Right ventricle myocardium inferior (tissue), 1 donor: ENCODE data around the gene S1PR4. TPM values are rescaled to one million over a fixed set of nuclear protein-coding genes. Genes with fewer than 3 reads are reported as not detected.

Source experiments
- ATAC-seq: fragments of 200-7000 bp; cut with Tn5 transposase; one replicate; pipeline ENCODE4 v1.9.1; 2020; ENCODE audit warnings: mild to moderate bottlenecking, moderate library complexity
- DNase-seq: peaks from one replicate; pipeline ENCODE4 v3.0.0; 2021; ENCODE audit errors: missing footprints
- intact Hi-C: fragments of 100-400 bp; cut with DNase I; formaldehyde crosslinking; loops from one replicate; pipeline ENCODE4 v1.11.0; 2022
- long read RNA-seq: library from polyadenylated mRNA; unstranded; transcript quantifications from one replicate; pipeline ENCODE4 v2.0.0, GENCODE V29; 2021
- total RNA-seq: library from RNA; stranded (reverse); fragmentation: NEBNext Ultra II Directional; extraction: Animal tissue kit (Norgen Biotek cat#: 25700); gene quantifications from one replicate; pipeline ENCODE4 v1.2.1, GENCODE V29; 2021
- donor health status: DM: no; HTN: yes; CAD: no; lungs with severe emphysema.

S1PR4 gene, protein sequence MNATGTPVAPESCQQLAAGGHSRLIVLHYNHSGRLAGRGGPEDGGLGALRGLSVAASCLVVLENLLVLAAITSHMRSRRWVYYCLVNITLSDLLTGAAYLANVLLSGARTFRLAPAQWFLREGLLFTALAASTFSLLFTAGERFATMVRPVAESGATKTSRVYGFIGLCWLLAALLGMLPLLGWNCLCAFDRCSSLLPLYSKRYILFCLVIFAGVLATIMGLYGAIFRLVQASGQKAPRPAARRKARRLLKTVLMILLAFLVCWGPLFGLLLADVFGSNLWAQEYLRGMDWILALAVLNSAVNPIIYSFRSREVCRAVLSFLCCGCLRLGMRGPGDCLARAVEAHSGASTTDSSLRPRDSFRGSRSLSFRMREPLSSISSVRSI
- 1.2 TPM for total RNA-seq
- long read RNA-seq, partial matches to known transcripts, result 0 of 1 reads
- long read RNA-seq, other reads (novel, unspliced or antisense), result 0 of 1 reads

DNA sequence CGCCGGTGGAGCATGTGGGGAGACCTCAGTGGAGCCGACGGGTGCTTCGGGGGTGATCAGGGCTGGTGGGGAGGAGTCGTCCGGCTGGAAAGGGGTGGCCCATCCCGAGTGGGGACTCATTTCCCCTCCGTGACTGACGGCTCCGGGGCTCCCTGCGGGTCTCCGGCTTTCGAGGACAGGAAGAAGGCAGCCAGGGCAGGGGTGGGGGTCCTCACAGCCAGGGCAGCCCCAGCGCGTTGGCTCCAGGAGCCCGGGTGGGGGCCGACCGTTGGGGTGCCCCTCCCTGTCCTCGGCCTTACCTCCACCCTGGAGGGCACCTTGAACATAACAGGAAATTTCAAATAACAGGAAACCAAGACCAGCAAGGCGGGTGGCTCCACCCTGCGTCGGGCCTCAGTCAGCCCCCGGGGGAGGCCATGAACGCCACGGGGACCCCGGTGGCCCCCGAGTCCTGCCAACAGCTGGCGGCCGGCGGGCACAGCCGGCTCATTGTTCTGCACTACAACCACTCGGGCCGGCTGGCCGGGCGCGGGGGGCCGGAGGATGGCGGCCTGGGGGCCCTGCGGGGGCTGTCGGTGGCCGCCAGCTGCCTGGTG is at the start of gene S1PR4:
TSS of gene S1PR4 (plus strand) at position 393 of the 596 bp plus-strand sequence. CDS start at position 417, 24 bp downstream.
- DNase-seq (no peak), ATAC-seq (peak; percentile 40)
- intact Hi-C loops, result no loop called here

DNA sequence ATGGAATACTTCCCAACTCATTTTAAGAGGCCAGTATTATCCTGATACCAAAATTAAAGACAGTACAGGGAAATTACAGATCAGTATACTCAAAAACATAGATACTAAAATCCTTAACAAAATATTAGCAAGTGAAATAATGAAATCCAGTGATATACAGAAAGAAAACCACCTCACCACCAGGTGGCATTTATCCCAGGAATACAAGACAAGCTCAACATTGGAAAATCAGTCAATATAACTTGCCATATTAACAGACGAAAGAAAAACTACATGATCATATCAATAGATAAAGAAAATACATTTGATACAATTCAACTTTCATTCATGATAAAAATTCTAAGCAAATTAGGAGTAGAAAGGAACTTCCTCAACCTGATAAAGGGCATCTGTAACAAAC is 49.5 kb upstream of the S1PR4 start:
- no peak for DNase-seq
- no peak for ATAC-seq
- intact Hi-C loops, result loop anchor here (5.0 kb wide), 1 partner anchor 33 kb away; no protein-coding TSS in a partner anchor

DNA sequence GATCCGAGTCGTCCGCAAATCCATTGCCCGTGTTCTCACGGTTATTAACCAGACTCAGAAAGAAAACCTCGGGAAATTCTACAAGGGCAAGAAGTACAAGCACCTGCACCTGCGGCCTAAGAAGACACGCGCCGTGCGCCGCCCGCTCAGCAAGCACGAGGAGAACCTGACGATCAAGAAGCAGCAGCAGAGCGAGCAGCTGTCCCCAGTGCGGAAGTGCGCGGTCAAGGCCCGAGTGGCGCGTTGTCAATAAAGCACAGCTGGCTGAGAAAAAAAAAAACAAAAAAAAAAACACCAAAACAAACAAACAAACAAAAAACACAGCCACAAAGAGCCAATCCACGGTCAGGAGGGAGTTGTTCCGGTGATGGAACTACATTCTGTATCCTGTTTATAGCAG is 47.4 kb upstream of the S1PR4 start:
- peak; percentile 47 for DNase-seq

DNA sequence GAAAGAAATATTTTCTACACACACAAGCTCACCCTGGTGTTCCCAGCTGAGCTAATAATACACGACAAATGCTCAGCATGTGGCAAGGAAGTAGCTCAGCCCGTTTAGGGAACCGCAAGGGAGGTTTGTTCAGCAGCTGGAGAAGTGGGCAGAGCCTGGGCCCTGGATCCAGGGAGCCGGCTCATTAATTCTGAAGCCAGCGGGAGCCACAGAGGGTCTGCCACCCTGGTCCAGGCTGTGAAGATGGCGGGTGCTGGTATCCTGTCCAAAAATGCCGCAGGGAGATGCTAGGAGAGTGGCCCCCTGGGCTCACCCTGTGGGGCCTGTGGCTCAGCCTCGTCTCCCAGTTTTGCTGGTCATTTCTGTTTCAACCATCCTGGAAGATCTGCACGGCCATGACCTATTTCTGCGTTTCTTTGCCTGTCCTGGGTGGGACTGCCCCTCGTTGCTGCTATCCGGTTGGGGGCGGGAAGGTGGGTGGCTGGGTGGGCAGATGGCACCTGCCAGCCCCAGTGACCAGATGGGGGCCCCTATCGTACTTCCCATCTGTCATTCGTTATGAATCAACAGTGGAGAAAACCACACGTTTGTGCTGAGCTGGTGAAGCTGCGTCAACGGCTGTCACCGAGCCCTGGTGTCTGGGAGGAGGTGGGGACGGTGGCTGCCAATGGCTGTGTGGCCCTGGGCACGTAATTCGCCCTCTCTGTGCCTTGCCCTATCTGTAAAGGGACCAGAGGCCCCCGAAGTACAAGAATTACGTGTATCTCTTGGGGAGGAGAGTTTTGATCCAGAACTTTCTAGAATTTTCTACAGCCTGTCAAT is 45.4 kb upstream of the S1PR4 start:
- DNase-seq (peak; percentile 79), ATAC-seq (peak; percentile 56)
- intact Hi-C loops, result no loop called here

More for the DNA sequence above, 47.4 kb upstream of the S1PR4 start:
- ATAC-seq, result no peak
- intact Hi-C loops, result no loop called here

DNA sequence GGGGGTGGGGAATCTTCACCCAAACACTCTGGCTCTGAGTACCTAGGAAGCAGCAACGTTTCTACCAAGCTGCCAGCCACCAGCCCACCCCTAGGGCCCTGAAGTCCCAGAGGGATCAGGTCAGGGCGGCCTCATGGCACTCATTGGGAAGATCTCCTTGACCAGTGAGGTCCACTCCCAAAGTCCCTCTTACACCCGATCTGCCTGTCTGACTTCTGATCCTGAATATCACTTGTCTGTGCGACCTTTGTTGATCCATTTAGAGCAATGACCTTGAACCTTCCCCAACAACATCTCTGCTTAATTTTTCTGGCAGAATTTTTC is 44.8 kb upstream of the S1PR4 start:
- DNase-seq (no peak), ATAC-seq (no peak)
- intact Hi-C loops, result no loop called here

DNA sequence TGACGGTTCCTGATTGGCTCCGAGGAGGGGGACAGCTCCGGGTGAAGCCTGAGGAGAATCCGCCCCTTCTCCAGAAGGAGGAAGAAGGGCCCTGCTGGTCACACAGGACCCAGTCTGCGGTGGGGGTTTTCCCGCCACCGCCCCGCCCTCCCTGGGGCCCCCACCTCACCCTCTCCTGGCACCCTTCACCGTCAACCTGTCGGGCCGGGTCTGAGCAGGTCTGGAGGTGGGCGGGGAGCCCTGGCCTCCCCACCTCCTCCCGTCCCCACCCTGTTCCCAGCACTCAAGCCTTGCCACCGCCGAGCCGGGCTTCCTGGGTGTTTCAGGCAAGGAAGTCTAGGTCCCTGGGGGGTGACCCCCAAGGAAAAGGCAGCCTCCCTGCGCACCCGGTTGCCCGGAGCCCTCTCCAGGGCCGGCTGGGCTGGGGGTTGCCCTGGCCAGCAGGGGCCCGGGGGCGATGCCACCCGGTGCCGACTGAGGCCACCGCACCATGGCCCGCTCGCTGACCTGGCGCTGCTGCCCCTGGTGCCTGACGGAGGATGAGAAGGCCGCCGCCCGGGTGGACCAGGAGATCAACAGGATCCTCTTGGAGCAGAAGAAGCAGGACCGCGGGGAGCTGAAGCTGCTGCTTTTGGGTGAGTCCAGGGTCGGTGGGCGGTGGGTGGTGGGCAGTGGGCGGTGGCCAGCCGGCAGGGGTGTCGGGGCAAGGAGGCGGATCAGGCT is 42.4 kb upstream of the S1PR4 start, which contains the start of gene GNA15:
TSS of gene GNA15 (plus strand) at position 73 of the 723 bp plus-strand sequence. CDS start at position 491, 418 bp downstream.
- no peak for ATAC-seq
- intact Hi-C loops, result no loop called here
- DNase-seq, result no peak

DNA sequence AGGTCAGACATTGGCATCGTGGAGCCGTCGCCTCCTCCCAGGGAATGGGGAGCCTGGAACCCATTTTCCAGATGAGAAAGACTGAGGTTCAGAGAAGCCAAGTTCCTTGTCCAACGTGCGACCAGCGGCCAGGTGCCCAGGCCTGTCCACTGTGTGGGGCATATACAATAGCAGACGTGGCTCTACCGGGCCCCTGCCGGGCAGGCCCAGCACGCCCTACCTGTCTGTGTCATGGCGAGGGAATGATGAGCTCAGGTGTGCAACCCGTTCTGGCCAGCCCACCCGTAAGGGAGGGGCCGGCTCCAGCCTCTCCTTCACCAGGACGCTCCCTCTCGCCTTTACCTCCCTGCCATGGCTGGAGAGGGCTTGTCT is 41.9 kb upstream of the S1PR4 start:
- intact Hi-C loops, result no loop called here
- DNase-seq (no peak), ATAC-seq (peak; percentile 23)

DNA sequence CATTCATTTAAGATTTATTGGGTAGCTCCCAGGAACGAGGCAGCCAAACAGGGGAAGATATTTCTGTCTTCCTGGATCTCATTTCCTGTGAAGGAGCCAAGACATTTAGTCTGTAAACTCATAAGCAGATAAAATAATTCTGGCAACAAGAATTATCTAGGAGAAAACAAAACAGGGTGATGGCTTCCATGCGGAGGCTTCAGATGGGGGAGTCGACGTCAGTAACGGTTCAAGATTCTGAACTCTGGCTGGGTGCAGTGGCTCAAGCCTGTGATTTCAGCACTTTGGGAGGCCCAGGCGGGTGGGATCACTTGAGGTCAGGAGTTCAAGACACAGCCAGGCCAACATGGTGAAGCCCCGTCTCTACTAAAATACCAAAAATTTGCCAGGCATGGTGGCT is 41.5 kb upstream of the S1PR4 start:
- intact Hi-C loops, result no loop called here
- peak; percentile 9 for ATAC-seq
- peak; percentile 70 for DNase-seq

DNA sequence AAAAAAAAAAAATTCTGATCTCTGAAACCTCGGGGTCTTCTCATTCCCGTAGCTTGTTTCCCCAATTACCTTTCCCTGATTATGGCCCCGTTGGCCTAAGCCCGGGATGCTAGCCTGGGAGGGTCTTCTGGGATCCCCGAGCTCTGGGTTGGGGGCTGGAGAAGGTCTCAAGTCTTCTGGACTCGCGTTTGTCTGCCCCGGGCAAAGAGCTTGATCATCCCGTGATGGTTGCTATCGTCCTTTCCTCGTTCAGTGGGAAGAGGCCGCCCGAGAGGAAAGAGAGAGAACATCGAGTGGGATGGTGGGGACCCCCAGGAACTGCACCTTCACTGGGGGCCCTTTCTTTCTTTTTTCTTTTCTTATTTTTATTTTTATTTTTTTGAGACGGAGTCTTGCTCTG is 40.3 kb upstream of the S1PR4 start:
- no peak for ATAC-seq
- no peak for DNase-seq
- intact Hi-C loops, result no loop called here

DNA sequence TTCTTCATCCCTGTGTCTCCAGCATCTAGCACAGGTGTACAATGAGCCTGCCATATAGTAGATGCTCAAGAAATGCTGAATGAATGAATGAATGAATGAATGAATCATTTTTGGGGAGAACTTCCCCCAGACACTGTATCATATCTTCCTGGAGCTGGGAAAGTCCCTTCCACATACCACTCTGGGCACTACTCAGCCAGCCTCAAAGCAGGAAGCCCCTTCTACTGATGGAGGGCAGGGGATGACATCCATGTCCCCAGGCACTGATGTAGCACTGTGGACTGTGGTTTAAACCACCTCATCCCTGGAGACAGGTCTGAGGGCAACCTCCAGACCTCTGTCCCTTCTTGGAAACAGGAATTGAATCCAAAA is 37.9 kb upstream of the S1PR4 start:
- DNase-seq (no peak), ATAC-seq (no peak)
- intact Hi-C loops, result no loop called here

DNA sequence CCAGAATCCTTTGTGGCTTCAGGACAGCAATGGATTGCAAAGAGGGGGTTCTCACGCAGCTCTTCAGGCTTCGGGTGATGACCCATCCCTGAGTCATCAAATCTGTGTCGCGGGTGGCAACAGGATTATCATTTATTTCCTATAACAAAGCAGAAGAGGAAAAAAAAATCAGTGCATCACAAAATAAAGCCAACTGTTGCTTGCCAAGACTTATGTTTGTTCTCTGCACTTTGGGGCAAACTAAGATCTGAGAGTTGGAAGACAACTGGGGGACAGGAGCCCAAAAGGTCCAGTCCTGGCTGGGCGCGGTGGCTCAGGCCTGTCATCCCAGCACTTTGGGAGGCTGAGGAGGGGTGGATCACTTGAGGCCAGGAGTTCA is 36.3 kb upstream of the S1PR4 start:
- intact Hi-C loops, result no loop called here
- no peak for DNase-seq
- peak; percentile 29 for ATAC-seq

DNA sequence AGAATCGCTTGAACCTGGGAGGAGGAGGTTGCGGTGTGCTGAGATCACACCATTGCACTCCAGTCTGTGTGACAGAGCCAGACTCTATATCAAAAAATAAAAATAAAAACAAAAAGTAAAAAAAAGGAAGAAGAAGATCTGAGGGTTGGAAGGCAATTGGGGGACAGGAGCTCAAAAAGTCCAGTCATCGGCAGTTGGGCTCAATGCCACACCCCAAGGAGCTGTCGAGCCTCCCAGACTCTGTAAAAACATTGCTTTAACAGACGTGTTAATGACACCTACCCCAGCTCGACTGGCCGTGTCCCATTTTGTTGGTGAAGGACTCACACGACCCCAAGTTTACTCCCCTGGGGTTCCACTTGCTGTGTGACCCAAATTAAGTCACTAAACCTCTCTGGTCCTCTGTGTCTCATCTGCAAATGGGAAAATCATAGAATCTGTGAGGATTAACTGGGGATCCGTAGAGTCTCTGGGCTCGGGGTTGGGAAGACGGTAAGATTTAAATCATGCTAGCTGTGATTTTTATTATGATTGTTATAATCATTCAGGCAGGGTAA is 35.7 kb upstream of the S1PR4 start:
- ATAC-seq (no peak), DNase-seq (no peak)
- intact Hi-C loops, result no loop called here

DNA sequence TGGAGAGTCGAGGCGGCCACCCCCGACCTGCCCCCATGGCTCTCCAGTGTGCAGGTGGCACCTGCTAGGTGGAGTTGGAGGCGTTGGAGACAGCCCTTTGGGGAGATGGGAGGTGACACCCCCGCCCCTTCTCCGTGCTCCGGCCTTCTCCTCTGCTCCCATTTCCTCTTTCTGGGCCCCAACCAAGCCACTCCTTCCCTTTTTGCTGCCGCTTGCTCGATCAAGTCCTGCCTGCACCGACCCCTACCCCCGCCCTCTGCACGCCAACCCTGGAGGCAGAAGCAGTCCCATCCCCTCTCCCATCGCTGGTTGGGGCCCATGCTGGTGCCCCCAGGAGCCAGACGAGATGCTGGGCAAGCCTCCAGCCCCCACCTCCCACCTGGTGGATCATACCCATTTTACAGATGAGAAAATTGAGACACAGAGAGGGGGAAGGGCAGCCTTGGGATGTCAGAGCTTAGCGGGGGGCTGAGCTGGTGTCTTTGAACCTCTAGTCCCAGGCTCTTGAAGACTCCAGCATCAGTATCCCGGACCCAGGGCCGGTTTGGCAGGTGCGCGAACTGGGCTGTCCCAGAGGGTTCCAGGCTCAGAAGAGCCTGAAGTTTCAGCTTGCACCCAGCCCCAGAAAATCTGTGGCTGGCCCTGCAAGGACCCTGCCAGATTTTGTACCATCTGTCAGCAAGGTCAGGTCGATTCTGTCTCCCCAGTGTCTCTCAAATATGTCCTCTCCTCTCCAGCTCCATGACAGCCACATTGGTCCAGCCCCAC is 32.5 kb upstream of the S1PR4 start:
- intact Hi-C loops, result no loop called here
- peak; percentile 78 for DNase-seq
- peak; percentile 57 for ATAC-seq

DNA sequence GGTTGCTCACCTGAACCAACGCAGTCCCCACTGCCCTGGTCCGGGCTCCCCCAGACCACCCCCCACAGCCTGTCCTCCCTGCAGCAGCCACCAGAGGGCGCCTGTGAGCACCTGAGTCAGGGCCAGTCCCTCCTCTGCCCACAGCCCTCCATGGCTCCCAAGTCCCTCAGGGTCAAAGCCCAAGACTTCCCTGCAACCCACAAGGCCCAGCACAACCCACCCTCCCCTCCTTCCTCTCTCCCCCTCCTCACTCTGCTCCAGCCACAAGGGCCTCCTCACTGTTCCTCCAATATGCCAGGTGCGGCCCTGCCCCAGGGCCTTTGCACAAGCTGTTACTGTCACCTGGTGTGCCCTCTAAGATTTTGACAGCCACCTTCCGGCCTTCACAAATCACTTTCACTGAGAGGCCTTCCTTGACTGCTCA is 31.9 kb upstream of the S1PR4 start:
- intact Hi-C loops, result no loop called here
- no peak for ATAC-seq
- peak; percentile 81 for DNase-seq

DNA sequence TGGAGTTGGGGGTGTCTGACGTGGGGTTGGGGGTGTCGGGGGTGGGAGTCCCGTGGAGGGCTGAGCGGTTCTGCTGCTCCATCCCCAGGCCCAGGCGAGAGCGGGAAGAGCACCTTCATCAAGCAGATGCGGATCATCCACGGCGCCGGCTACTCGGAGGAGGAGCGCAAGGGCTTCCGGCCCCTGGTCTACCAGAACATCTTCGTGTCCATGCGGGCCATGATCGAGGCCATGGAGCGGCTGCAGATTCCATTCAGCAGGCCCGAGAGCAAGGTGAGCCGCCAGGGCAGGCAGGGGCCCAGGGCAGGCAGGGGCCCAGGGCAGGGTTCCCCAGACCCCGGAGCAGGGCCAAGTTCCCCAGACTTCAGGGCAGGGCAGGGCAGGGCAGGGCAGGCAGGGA is 30.1 kb upstream of the S1PR4 start:
- intact Hi-C loops, result no loop called here
- DNase-seq (peak; percentile 59), ATAC-seq (no peak)

DNA sequence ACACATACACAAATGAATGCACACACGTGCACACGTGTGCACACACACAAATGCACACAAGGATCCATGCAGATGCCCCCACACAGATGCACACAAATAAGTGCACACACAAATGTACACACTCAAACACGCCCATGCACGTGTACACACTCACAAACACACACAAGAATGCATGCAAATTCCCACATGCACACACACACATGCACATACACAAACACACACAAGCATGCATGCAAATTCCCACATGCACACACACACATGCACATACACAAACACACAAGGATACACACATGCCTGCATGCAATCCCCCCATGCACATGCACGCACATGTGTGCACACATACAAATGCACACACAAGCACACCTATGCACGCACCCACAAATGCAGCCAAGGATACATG is 29.5 kb upstream of the S1PR4 start:
- intact Hi-C loops, result no loop called here
- ATAC-seq (no peak), DNase-seq (no peak)

DNA sequence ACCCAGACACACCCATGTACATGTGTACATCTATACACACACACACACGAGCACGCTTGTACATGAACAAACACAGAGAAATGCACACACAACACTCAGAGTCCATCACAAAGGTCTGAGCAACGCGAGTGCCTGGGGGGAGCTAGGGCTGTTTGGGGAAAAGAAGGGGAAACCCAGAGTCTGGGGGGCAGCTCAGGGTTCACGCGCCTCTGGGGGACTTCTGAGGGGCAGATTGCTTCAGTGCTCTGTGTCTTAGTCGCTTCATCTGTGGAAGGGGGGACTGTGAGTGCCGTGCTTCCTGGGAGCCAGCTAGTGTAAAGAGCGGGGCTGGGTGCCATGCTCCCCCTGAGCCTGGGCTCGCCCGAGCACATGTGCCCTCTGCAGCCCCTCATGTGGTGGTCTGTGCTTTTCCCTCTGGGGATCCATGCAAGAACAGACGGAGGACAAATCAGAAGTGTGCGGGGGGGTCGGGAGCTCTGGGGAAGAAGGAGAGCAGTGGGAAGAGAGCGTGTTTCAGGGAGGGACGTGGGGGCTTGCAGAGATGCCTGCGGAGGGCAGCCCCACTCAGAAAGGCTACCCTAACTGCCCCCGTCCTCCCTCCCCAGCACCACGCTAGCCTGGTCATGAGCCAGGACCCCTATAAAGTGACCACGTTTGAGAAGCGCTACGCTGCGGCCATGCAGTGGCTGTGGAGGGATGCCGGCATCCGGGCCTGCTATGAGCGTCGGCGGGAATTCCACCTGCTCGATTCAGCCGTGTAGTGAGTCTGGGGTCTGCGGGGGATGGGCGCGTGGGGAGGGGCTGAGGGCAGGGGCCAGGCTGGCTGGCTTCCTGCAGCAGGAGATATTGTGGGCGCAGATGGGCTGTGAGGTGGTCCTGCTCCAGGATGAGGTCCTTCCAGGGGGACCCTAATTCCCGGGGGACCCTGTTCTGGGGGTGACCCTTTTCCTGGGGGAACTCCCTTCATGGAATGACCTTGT is 28.8 kb upstream of the S1PR4 start:
- DNase-seq (no peak), ATAC-seq (no peak)
- intact Hi-C loops, result no loop called here
